Neuronal stem cell (in vitro differentiated cells): ENCODE results near the gene TACC2.
A peak's percentile ranks its signal among the peaks of the same experiment; 100 is the strongest.
"Not testable (repeated sequence)": the region's sequence is repeated elsewhere in the genome, so short reads cannot be mapped to it uniquely, and the experiment has no call there.

Experiments
- DNase-seq: peaks from one replicate; pipeline ENCODE4 v3.0.0-alpha.2; 2013; ENCODE audit warnings: low spot score
- H2AFZ ChIP-seq: one replicate; pipeline ENCODE4 v1.6.1; 2013; ENCODE audit warnings: mild to moderate bottlenecking, low read length, inconsistent platforms
- H2AK5ac ChIP-seq: 2 replicates; pipeline ENCODE4 v1.6.1; 2013; ENCODE audit warnings: low read depth, mild to moderate bottlenecking, inconsistent platforms, low read length, moderate library complexity, mixed read lengths
- H2BK120ac ChIP-seq: 2 replicates; pipeline ENCODE4 v1.6.1; 2013; ENCODE audit warnings: low read depth, mild to moderate bottlenecking, inconsistent platforms, low read length, moderate library complexity, mixed read lengths
- H2BK12ac ChIP-seq: one replicate; pipeline ENCODE4 v1.6.1; 2013; ENCODE audit warnings: low read length, inconsistent platforms
- H2BK15ac ChIP-seq: 2 replicates; pipeline ENCODE4 v1.6.1; 2013; ENCODE audit warnings: mild to moderate bottlenecking, low read length, inconsistent platforms, mixed read lengths
- H2BK5ac ChIP-seq: one replicate; pipeline ENCODE4 v1.6.1; 2013; ENCODE audit warnings: inconsistent platforms, mild to moderate bottlenecking, low read length, moderate library complexity
- H3K14ac ChIP-seq: one replicate; pipeline ENCODE4 v1.6.1; 2013; ENCODE audit warnings: low read length, inconsistent platforms
- H3K18ac ChIP-seq: 2 replicates; pipeline ENCODE4 v1.6.1; 2013; ENCODE audit warnings: low read length, inconsistent platforms
- H3K23ac ChIP-seq: 2 replicates; pipeline ENCODE4 v1.6.1; 2013; ENCODE audit warnings: low read depth, mild to moderate bottlenecking, mixed read lengths, low read length, inconsistent platforms; ENCODE audit not compliant: poor library complexity
- H3K27ac ChIP-seq: replicated peaks from 3 replicates; pipeline ENCODE4 v1.5.1; 2013; ENCODE audit warnings: low read length, inconsistent platforms
- H3K27me3 ChIP-seq, 3 experiments: 2 replicates each; pipeline ENCODE4 v1.6.1; 2013; ENCODE audit warnings: low read length in 3 of 3, mild to moderate bottlenecking in 2 of 3, inconsistent platforms in 1 of 3, low read depth in 1 of 3, mixed read lengths in 1 of 3, moderate library complexity in 1 of 3; ENCODE audit not compliant: control insufficient read depth in 3 of 3, insufficient read depth in 3 of 3
- H3K36me3 ChIP-seq, 2 donors: replicated peaks in 1 of 2; 2 replicates each; pipeline ENCODE4 v1.6.1; 2013; ENCODE audit warnings: low read length in 2 of 2; ENCODE audit not compliant: control insufficient read depth in 2 of 2, insufficient read depth in 2 of 2
- H3K4ac ChIP-seq: 2 replicates; pipeline ENCODE4 v1.6.1; 2013; ENCODE audit warnings: inconsistent platforms, mild to moderate bottlenecking, low read length, moderate library complexity
- H3K4me1 ChIP-seq, 2 donors: 1 replicate in 1 of 2; 2 replicates in 1 of 2; pipeline ENCODE4 v1.6.1; 2013; ENCODE audit warnings: low read length in 2 of 2, low read depth in 1 of 2; ENCODE audit not compliant: control insufficient read depth in 2 of 2, insufficient read depth in 1 of 2
- H3K4me2 ChIP-seq: one replicate; pipeline ENCODE4 v1.6.1; 2013; ENCODE audit warnings: mild to moderate bottlenecking, low read length, inconsistent platforms; ENCODE audit not compliant: insufficient read depth, poor library complexity, severe bottlenecking
- H3K4me3 ChIP-seq, 2 donors: 2 replicates each; pipeline ENCODE4 v1.5.1; 2013; ENCODE audit warnings: low read length in 2 of 2, mild to moderate bottlenecking in 2 of 2, inconsistent platforms in 1 of 2, moderate library complexity in 1 of 2
- H3K79me1 ChIP-seq: one replicate; pipeline ENCODE4 v1.6.1; 2013; ENCODE audit warnings: low read depth, mild to moderate bottlenecking, inconsistent platforms, low read length, moderate library complexity
- H3K9ac ChIP-seq: one replicate; pipeline ENCODE4 v1.6.1; 2013; ENCODE audit warnings: mild to moderate bottlenecking, low read depth, low read length, inconsistent platforms; ENCODE audit not compliant: poor library complexity
- H3K9me3 ChIP-seq, 2 donors: replicated peaks in 1 of 2; 2 replicates each; pipeline versions ENCODE3 to v1.6.1; 2013; ENCODE audit warnings: low read length in 2 of 2, mild to moderate bottlenecking in 2 of 2, inconsistent platforms in 1 of 2, low read depth in 1 of 2, mixed read lengths in 1 of 2, moderate library complexity in 1 of 2; ENCODE audit not compliant: control insufficient read depth in 2 of 2, insufficient read depth in 1 of 2
- H4K8ac ChIP-seq: one replicate; pipeline ENCODE4 v1.6.1; 2013; ENCODE audit warnings: low read depth, mild to moderate bottlenecking, inconsistent platforms, low read length, moderate library complexity
- H4K91ac ChIP-seq: one replicate; pipeline ENCODE4 v1.6.1; 2013; ENCODE audit warnings: low read length, low read depth, mild to moderate bottlenecking, inconsistent platforms; ENCODE audit not compliant: poor library complexity
- WGBS, 2 donors: extraction: QIAGEN DNeasy Blood & Tissue Kit; methylation state at CpG; one replicate each; pipeline ENCODE4 v1.1.7; 2013; ENCODE audit warnings: missing lambda C conversion rate in 2 of 2, mixed read lengths in 1 of 2; ENCODE audit not compliant: insufficient read length in 2 of 2, insufficient replicate concordance in 1 of 2; ENCODE audit errors: extremely low coverage in 2 of 2; 5-methylcytosine and 5-hydroxymethylcytosine counted together

Gene TACC2

DNA sequence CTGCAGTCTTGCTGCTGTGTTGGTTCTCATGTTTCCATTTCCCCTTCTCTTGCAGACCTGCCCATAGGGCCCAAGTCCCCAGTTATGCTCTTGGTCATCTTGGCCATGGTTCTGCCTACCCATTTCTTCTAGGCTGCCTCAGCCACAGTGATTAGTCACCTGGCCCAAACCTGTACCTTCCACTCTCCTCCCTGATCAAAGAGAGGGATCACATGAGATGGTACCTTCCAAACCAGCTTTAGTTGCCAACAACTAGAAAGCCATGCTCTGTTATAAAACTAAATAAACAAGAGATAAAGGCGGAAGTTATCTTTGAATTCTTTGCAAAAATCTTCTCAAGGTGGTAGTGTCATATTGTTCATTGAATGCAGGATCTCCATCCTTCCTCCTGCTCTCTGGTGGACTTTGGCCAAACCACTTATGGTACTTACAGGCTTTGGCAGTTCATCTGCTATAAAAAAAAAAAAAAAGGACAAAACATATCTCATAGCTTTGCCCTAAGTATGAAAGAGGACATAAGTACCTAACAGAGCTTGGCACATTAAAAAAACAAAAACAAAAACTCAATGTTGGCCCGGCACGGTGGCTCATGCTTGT, 25.8 kb downstream of the TACC2 start:
- Histone ChIP-seq H2BK12ac (no peak overlapping the region), H2AK5ac (no peak overlapping the region), H2BK120ac (no peak overlapping the region), H3K4me1 (peaks cover 8 to 13% of the 10 kb centered on the region in 2 donors), H3K4me2 (no peak overlapping the region), H3K79me1 (no peaks in the 10 kb centered on the region), H3K4ac (no peak overlapping the region), H3K36me3 (no peaks in the 10 kb centered on the region), H3K9me3 (no peaks in the 10 kb centered on the region), H3K14ac (no peak overlapping the region), H2AFZ (no peak overlapping the region), H4K91ac (no peak overlapping the region), H3K27ac (no peak overlapping the region), H3K9ac (no peak overlapping the region), H3K27me3 (peaks cover 0 to 32% (median 0%) of the 10 kb centered on the region in 3 experiments), H2BK15ac (no peak overlapping the region), H3K4me3 (no peak overlapping the region), H4K8ac (no peak overlapping the region), H3K18ac (no peak overlapping the region), H3K23ac (no peak overlapping the region), H2BK5ac (no peak overlapping the region)
- WGBS, 2 donors, result no CpG with 5 or more reads among the region's 3 CpGs
- DNase-seq, result no peak

DNA sequence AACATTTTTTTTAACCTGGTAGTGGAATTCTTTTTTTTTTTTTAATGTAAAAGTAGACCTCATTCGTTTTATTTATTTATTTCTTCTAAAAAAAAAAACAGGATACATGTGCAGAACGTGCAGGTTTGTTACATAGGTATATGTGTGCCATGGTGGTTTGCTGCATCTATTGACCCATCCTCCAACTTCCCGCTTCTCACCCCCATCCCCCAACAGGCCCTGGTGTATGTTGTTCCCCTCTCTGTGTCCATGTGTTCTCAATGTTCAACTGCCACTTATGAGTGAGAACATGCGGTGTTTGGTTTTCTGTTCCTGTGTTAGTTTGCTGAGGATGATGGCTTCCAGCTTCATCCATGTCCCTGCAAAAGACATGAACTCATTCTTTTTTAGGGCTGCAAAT, 29.0 kb downstream of the TACC2 start:
- H3K4me2 ChIP-seq, H4K91ac ChIP-seq, H3K4me3 ChIP-seq, H2AFZ ChIP-seq, H4K8ac ChIP-seq, H3K9ac ChIP-seq, H2BK120ac ChIP-seq, H3K27ac ChIP-seq, H3K23ac ChIP-seq, H2BK12ac ChIP-seq, H3K18ac ChIP-seq, DNase-seq, H2BK15ac ChIP-seq, H3K79me1 ChIP-seq, H2AK5ac ChIP-seq, H3K36me3 ChIP-seq, H3K4ac ChIP-seq, H2BK5ac ChIP-seq, H3K9me3 ChIP-seq, H3K14ac ChIP-seq: not testable (repeated sequence)
- no CpG with 5 or more reads among the region's 4 CpGs for WGBS, 2 donors
- Histone ChIP-seq H3K4me1 (peaks cover 8 to 15% of the 10 kb centered on the region in 2 donors), H3K27me3 (peaks cover 0 to 50% (median 0%) of the 10 kb centered on the region in 3 experiments)

DNA sequence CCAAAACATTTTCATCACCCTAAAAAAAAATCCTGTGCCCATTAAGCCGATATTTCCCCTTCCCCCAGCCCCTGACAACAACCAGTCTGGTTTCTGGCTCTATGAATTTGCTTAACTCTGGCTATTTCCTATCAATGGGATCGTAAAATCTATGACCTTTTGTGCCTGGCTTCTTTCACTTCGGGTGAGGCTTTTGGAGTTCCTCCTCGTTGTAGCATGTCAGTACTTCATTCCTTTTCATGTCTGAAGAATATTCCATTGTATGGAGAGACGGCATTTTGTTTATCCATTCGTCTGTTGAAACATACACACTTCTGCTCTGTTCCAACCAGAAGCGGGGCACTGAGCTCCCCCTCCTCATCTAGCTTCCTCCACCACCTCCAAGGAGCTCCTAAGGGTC, 29.5 kb downstream of the TACC2 start:
- Histone ChIP-seq H2AK5ac (no peak overlapping the region), H2BK120ac (no peak overlapping the region), H3K4me3 (no peak overlapping the region), H2AFZ (peak overlapping the region; percentile 41), H3K9ac (no peak overlapping the region), H3K4me2 (no peak overlapping the region), H3K4ac (no peak overlapping the region), H3K14ac (no peak overlapping the region), H4K8ac (no peak overlapping the region), H3K36me3 (no peaks in the 10 kb centered on the region), H3K27me3 (peaks cover 0 to 49% (median 0%) of the 10 kb centered on the region in 3 experiments), H2BK12ac (no peak overlapping the region), H3K23ac (no peak overlapping the region), H3K18ac (no peak overlapping the region), H3K4me1 (peaks cover 8 to 15% of the 10 kb centered on the region in 2 donors), H3K27ac (peak overlapping the region; percentile 62), H2BK5ac (no peak overlapping the region), H3K9me3 (no peaks in the 10 kb centered on the region), H2BK15ac (no peak overlapping the region), H3K79me1 (no peaks in the 10 kb centered on the region), H4K91ac (no peak overlapping the region)
- WGBS, 2 donors, result no CpG with 5 or more reads among the region's 7 CpGs
- DNase-seq, result no peak

GRCh38 chr10:122018951-122019413, 30.0 kb downstream of the TACC2 start:
- H2BK120ac ChIP-seq, result no peak overlapping the region
- no peak overlapping the region for H3K4me3 ChIP-seq
- WGBS, 2 donors, result no CpG with 5 or more reads among the region's 16 CpGs

More at GRCh38 chr10:122018951-122019413, 30.0 kb downstream of the TACC2 start:
- peaks cover 0 to 47% (median 0%) of the 10 kb centered on the region in 3 experiments for H3K27me3 ChIP-seq
- no peaks in the 10 kb centered on the region for H3K36me3 ChIP-seq
- H4K91ac ChIP-seq, result no peak overlapping the region
- peaks cover 8 to 15% of the 10 kb centered on the region in 2 donors for H3K4me1 ChIP-seq
- DNase-seq, result no peak
- H3K4ac ChIP-seq, result no peak overlapping the region
- H2BK5ac ChIP-seq, result peak overlapping the region; percentile 17
- no peak overlapping the region for H3K14ac ChIP-seq
- H3K79me1 ChIP-seq, result no peaks in the 10 kb centered on the region
- no peak overlapping the region for H3K9ac ChIP-seq
- no peak overlapping the region for H4K8ac ChIP-seq
- no peaks in the 10 kb centered on the region for H3K9me3 ChIP-seq
- no peak overlapping the region for H2BK15ac ChIP-seq
- no peak overlapping the region for H3K23ac ChIP-seq
- peak overlapping the region; percentile 41 for H2AFZ ChIP-seq
- peak overlapping the region; percentile 62 for H3K27ac ChIP-seq
- peak overlapping the region; percentile 78 for H3K18ac ChIP-seq
- no peak overlapping the region for H2BK12ac ChIP-seq
- no peak overlapping the region for H2AK5ac ChIP-seq
- no peak overlapping the region for H3K4me2 ChIP-seq
